ENCODE measurements around the gene ACTRT2.

- no peak for TF ChIP-seq CTCF (IDR thresholded peaks at IDR 0.05; ENCODE audit: poor library complexity)
- TF ChIP-seq EZH2 (IDR thresholded peaks at IDR 0.05; ENCODE audit: borderline replicate concordance): peak; percentile 98
Measured at GRCh38 chr1:3063379-3064295, 42.4 kb downstream of the ACTRT2 start.

All from hepatocyte (in vitro differentiated cells).